ENCODE results near the gene CHCHD4. TPM values are rescaled to one million over a fixed set of nuclear protein-coding genes. Genes with fewer than 3 reads are reported as not detected.

Gene CHCHD4
- total and polyA plus RNA-seq, 10 of the 15 experiments (the other 5 are each of a cell fraction or from before 2014, with no cell fraction given), result 21.0 to 46.8 (median 29.0) TPM

DNA sequence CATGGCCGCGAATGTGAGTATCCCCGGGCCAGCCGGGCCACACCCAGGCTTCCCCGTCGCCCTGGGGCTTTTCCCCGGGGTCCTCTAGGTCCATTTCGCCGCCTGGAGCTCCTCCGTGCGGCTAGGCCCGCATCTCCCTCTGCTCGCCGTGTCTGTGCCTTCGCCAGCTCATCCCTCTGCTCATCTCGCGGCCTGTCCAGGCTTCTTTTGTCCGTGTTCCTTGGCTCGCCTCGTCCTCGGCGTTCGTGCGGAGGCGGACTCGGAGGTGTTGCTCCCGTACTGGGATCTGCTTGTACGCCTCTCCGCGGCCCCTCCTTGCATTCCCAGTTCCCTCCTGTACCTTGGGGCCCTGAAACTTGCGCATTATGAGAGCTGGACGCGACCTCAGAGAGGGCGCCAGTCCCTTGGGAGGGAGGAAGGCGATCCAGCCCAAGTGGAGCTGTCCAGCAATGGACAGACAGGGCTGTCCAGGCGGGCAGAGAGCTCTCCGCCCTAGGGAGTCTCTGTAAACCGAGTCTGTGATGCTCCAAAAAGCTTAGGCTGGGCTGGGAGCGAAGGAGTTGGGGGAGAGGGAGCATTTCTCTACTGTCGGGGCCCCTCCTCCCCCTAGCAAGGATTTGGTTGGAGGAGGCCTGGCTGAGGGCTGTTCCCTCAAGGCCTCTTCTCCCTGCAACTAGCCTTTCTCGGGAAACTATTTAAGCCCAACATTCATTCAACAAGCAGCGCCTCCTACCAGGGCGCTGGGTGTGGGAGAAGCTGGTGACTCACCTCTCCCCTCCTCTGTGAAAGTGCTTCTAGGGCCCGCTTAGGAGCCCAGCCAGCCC, 735 bp upstream of the CHCHD4 start:
- Histone ChIP-seq H3K27me3 (replicated peaks in 1 of 2; ENCODE audit: control insufficient read depth in 2 of 2, insufficient read depth in 2 of 2, low read length in 1 of 2) (no peaks in the 10 kb centered on the region), H3K4me1 (ENCODE audit: control insufficient read depth, insufficient read depth, low read length) (peaks cover 8% of the 10 kb centered on the region), H3K4me2 (ENCODE audit: control insufficient read depth, insufficient read depth) (peak overlapping the region; percentile 95), H3K36me3 (ENCODE audit: control insufficient read depth in 2 of 2, insufficient read depth in 2 of 2, low read length in 1 of 2) (peaks cover 0 to 17% of the 10 kb centered on the region in 2 experiments; a peak in 2 of 4 replicates), H3K27ac (ENCODE audit: control insufficient read depth, insufficient read depth) (peak overlapping the region; percentile 61), H3K4me3 (peak overlapping the region; percentile 93), H2AFZ (ENCODE audit: control insufficient read depth, low read depth, low read length) (peak overlapping the region; percentile 89), H4K20me1 (ENCODE audit: control insufficient read depth, insufficient read depth) (no peaks in the 10 kb centered on the region; the same call in 1 of the 2 replicates), H3K9me3 (replicated peaks; ENCODE audit: control insufficient read depth, insufficient read depth, low read length) (no peaks in the 10 kb centered on the region), H3K79me2 (ENCODE audit: control insufficient read depth, insufficient read depth, low read length) (peaks cover 55% of the 10 kb centered on the region), H3K9ac (ENCODE audit: control insufficient read depth, insufficient read depth, low read length) (peak overlapping the region; percentile 72)
- ChIA-PET POLR2A (interaction anchor here (0.7 to 3.6 kb wide), 7 partner anchors 8 to 820 kb away, joined by 3 to 42 read pairs (median 4); partner anchors contain the start of genes LSM3, NUP210 and XPC), CTCF (interaction anchor here (1.1 to 3.0 kb wide), 5 partner anchors 12 to 229 kb away, joined by 3 to 9 read pairs (median 7); partner anchors contain the start of genes LSM3 and XPC), SMC1A (ENCODE audit: uncharacterized antibody, unreplicated experiment) (interaction anchor here (0.9 to 2.2 kb wide), 6 partner anchors 18 to 229 kb away, joined by 3 to 10 read pairs (median 3); partner anchors contain the start of genes LSM3 and XPC), RAD21 (ENCODE audit: unreplicated experiment) (interaction anchor here (0.9 to 3.6 kb wide), 3 partner anchors 50 to 229 kb away, joined by 3 to 27 read pairs (median 11); partner anchors contain the start of genes LSM3 and XPC)
- FAIRE-seq (no peak), DNase-seq (ENCODE audit: low read depth, low spot score) (no peak), ATAC-seq (peak; percentile 49)
- WGBS (ENCODE audit: insufficient coverage, insufficient replicate concordance, low lambda C conversion rate, missing lambda C conversion rate), result 2% methylated on average over 36 of the region's 44 CpGs
- BruUV-seq (replicated peaks), result TSS peak; percentile 53
- intact Hi-C loops (cut with micrococcal nuclease; ENCODE audit: unreplicated experiment), result no loop called here
- in situ Hi-C loops (cut with MboI), result no loop called here
- TF ChIP-seq CEBPZ (IDR thresholded peaks at IDR 0.05; ENCODE audit: low read depth, low read length) (no peak), PML (IDR thresholded peaks at IDR 0.05; ENCODE audit: low read length) (no peak), E2F4 (IDR thresholded peaks at IDR 0.05; ENCODE audit: low read depth, low read length) (no peak), TAF1 (IDR thresholded peaks at IDR 0.05; ENCODE audit: borderline replicate concordance, low read depth, low read length) (0 out of 2 replicates have a peak, but pooled peaks have one; percentile 5), RAD21 (IDR thresholded peaks at IDR 0.05; ENCODE audit: insufficient read depth, low read depth, low read length) (0 out of 2 replicates have a peak, but pooled peaks have one; percentile 13), POLR2AphosphoS5 (IDR thresholded peaks at IDR 0.05; ENCODE audit: low read length) (no peak), SMARCA5 (IDR thresholded peaks at IDR 0.05) (no peak), KLF5 (IDR thresholded peaks at IDR 0.05; ENCODE audit: partially characterized antibody) (no peak), FOXK2 (IDR thresholded peaks at IDR 0.05) (no peak), NRF1 (conservative IDR thresholded peaks at IDR 0.05; ENCODE audit: low read depth, low read length) (no peak)
- TF ChIP-seq, protein P1, sequence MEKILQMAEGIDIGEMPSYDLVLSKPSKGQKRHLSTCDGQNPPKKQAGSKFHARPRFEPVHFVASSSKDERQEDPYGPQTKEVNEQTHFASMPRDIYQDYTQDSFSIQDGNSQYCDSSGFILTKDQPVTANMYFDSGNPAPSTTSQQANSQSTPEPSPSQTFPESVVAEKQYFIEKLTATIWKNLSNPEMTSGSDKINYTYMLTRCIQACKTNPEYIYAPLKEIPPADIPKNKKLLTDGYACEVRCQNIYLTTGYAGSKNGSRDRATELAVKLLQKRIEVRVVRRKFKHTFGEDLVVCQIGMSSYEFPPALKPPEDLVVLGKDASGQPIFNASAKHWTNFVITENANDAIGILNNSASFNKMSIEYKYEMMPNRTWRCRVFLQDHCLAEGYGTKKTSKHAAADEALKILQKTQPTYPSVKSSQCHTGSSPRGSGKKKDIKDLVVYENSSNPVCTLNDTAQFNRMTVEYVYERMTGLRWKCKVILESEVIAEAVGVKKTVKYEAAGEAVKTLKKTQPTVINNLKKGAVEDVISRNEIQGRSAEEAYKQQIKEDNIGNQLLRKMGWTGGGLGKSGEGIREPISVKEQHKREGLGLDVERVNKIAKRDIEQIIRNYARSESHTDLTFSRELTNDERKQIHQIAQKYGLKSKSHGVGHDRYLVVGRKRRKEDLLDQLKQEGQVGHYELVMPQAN (conservative IDR thresholded peaks at IDR 0.05), result peak; percentile 19; the same call in 1 of the 2 replicates
- TF ChIP-seq, protein P2, sequence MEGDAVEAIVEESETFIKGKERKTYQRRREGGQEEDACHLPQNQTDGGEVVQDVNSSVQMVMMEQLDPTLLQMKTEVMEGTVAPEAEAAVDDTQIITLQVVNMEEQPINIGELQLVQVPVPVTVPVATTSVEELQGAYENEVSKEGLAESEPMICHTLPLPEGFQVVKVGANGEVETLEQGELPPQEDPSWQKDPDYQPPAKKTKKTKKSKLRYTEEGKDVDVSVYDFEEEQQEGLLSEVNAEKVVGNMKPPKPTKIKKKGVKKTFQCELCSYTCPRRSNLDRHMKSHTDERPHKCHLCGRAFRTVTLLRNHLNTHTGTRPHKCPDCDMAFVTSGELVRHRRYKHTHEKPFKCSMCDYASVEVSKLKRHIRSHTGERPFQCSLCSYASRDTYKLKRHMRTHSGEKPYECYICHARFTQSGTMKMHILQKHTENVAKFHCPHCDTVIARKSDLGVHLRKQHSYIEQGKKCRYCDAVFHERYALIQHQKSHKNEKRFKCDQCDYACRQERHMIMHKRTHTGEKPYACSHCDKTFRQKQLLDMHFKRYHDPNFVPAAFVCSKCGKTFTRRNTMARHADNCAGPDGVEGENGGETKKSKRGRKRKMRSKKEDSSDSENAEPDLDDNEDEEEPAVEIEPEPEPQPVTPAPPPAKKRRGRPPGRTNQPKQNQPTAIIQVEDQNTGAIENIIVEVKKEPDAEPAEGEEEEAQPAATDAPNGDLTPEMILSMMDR (IDR thresholded peaks at IDR 0.05 in 2 of 3, conservative IDR thresholded peaks at IDR 0.05 in 1 of 3; ENCODE audit: control insufficient read depth in 2 of 3, extremely low read depth in 1 of 3, insufficient read depth in 1 of 3, low read depth in 3 of 3, low read length in 3 of 3), result peak in 1 of 3 experiments; percentile 14; a peak in 2 of 6 replicates

All from GM12878 (cell line).